ENCODE results near the gene ANKRD24.
"Not testable (repeated sequence)": the region's sequence is repeated elsewhere in the genome, so short reads cannot be mapped to it uniquely, and the experiment has no call there.

DNA sequence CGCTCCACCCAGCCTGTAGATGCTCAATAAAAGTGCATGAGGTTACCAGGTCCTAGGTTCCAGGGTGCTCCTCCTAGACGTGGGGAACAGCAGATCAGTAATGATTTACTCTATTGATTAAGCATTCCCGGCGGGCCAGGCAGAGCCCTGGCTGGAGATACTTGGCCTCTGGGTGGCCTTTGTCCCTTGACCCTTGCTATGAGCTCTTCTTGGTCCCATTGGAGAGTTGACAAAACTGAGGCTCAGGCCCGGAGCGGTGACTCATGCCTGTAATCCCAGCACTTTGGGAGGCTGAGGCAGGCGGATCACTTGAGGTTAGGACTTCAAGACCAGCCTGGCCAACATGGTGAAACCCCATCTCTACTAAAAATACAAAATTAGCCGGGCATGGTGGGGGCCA, 24.5 kb upstream of the ANKRD24 start:
- not testable (repeated sequence) for TF ChIP-seq MEIS1 (CRISPR knock-in tag; IDR thresholded peaks at IDR 0.05; ENCODE audit: borderline replicate concordance); ZNF423 (tag by site-specific recombination; IDR thresholded peaks at IDR 0.05)
- TF ChIP-seq, protein P1, sequence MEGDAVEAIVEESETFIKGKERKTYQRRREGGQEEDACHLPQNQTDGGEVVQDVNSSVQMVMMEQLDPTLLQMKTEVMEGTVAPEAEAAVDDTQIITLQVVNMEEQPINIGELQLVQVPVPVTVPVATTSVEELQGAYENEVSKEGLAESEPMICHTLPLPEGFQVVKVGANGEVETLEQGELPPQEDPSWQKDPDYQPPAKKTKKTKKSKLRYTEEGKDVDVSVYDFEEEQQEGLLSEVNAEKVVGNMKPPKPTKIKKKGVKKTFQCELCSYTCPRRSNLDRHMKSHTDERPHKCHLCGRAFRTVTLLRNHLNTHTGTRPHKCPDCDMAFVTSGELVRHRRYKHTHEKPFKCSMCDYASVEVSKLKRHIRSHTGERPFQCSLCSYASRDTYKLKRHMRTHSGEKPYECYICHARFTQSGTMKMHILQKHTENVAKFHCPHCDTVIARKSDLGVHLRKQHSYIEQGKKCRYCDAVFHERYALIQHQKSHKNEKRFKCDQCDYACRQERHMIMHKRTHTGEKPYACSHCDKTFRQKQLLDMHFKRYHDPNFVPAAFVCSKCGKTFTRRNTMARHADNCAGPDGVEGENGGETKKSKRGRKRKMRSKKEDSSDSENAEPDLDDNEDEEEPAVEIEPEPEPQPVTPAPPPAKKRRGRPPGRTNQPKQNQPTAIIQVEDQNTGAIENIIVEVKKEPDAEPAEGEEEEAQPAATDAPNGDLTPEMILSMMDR (tag by site-specific recombination; IDR thresholded peaks at IDR 0.05) = not testable (repeated sequence)
